Nephron progenitor cell (in vitro differentiated cells): Measurements from ENCODE around the gene RMI2.

Experiments used
- DNase-seq: peaks from one replicate; pipeline ENCODE4 v3.0.0; 2021
- H3K27ac Mint-ChIP-seq: 2 replicates; pipeline ENCODE4 v1.8.0; 2021; ENCODE audit warnings: mild to moderate bottlenecking, moderate library complexity, mixed read lengths
- H3K27me3 Mint-ChIP-seq: 2 replicates; pipeline ENCODE4 v1.8.0; 2021; ENCODE audit warnings: mild to moderate bottlenecking, low read depth, mixed read lengths; ENCODE audit not compliant: poor library complexity
- H3K36me3 Mint-ChIP-seq: 2 replicates; pipeline ENCODE4 v1.8.0; 2021; ENCODE audit warnings: low read depth, mixed read lengths
- H3K4me1 Mint-ChIP-seq: 2 replicates; pipeline ENCODE4 v1.8.0; 2021; ENCODE audit warnings: mixed read lengths
- H3K4me3 Mint-ChIP-seq: 2 replicates; pipeline ENCODE4 v1.8.0; 2021; ENCODE audit warnings: mild to moderate bottlenecking, moderate library complexity, mixed read lengths
- H3K9me3 Mint-ChIP-seq: 2 replicates; pipeline ENCODE4 v1.8.0; 2021; ENCODE audit warnings: mild to moderate bottlenecking, moderate library complexity, mixed read lengths
- TF ChIP-seq, protein P1 (sequence below): fragments of 200-600 bp; sonication (generic); IDR thresholded peaks from 2 replicates; pipeline ENCODE4 v1.5.0; 2021; ENCODE audit warnings: antibody characterized with exemption

The RMI2 gene

GRCh38 chr16:11326737-11327276 lies 18.5 kb upstream of the RMI2 start:
- no peak for DNase-seq
- H3K36me3 Mint-ChIP-seq: no peaks in the 10 kb centered on the region
- TF ChIP-seq, protein P1, sequence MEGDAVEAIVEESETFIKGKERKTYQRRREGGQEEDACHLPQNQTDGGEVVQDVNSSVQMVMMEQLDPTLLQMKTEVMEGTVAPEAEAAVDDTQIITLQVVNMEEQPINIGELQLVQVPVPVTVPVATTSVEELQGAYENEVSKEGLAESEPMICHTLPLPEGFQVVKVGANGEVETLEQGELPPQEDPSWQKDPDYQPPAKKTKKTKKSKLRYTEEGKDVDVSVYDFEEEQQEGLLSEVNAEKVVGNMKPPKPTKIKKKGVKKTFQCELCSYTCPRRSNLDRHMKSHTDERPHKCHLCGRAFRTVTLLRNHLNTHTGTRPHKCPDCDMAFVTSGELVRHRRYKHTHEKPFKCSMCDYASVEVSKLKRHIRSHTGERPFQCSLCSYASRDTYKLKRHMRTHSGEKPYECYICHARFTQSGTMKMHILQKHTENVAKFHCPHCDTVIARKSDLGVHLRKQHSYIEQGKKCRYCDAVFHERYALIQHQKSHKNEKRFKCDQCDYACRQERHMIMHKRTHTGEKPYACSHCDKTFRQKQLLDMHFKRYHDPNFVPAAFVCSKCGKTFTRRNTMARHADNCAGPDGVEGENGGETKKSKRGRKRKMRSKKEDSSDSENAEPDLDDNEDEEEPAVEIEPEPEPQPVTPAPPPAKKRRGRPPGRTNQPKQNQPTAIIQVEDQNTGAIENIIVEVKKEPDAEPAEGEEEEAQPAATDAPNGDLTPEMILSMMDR: no peak
- peaks cover 6% of the 10 kb centered on the region for H3K9me3 Mint-ChIP-seq
- no peak overlapping the region for H3K27ac Mint-ChIP-seq
- H3K4me3 Mint-ChIP-seq: no peak overlapping the region
- peaks cover 14% of the 10 kb centered on the region for H3K27me3 Mint-ChIP-seq
- peaks cover 67% of the 10 kb centered on the region for H3K4me1 Mint-ChIP-seq

- Mint-ChIP-seq H3K27me3 (peaks cover 14% of the 10 kb centered on the region), H3K4me1 (peaks cover 67% of the 10 kb centered on the region), H3K4me3 (no peak overlapping the region), H3K27ac (no peak overlapping the region), H3K9me3 (peaks cover 6% of the 10 kb centered on the region), H3K36me3 (no peaks in the 10 kb centered on the region)
- no peak for DNase-seq
- TF ChIP-seq, protein P1: no peak
These were observed 17.7 kb upstream of the RMI2 start for GRCh38 chr16:11327277-11328171.

GRCh38 chr16:11328172-11329070 lies 16.8 kb upstream of the RMI2 start:
- H3K4me3 Mint-ChIP-seq: peak overlapping the region; percentile 70
- peaks cover 67% of the 10 kb centered on the region for H3K4me1 Mint-ChIP-seq
- H3K27ac Mint-ChIP-seq: peak overlapping the region; percentile 96
- peaks cover 18% of the 10 kb centered on the region for H3K27me3 Mint-ChIP-seq
- TF ChIP-seq, protein P1: no peak
- peaks cover 6% of the 10 kb centered on the region for H3K9me3 Mint-ChIP-seq
- no peaks in the 10 kb centered on the region for H3K36me3 Mint-ChIP-seq
- DNase-seq: no peak

DNA sequence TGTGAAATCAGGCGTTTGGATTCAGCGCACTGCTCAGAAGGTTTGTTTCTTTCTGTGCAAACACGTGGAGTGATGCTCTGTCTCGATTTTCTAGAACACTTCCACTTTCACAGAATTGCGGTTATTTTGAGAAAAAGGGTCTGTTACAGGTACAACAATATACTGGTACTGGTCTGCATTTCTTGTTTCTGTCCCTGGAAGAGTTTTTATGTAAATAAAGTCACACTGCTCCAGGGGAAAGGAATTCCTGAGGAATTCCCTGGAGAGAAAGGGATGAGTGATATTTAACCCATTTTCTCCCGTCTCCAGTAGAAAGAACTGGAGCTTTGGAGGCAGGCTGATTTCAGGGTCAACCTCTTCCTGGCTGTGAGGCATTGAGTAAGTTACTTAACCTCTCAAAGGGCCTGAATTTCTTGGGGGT lies 16.2 kb upstream of the RMI2 start:
- peak overlapping the region; percentile 70 for H3K4me3 Mint-ChIP-seq
- H3K27me3 Mint-ChIP-seq: peaks cover 20% of the 10 kb centered on the region
- peak overlapping the region; percentile 96 for H3K27ac Mint-ChIP-seq
- peaks cover 9% of the 10 kb centered on the region for H3K9me3 Mint-ChIP-seq
- no peaks in the 10 kb centered on the region for H3K36me3 Mint-ChIP-seq
- TF ChIP-seq, protein P1: no peak
- DNase-seq: no peak
- H3K4me1 Mint-ChIP-seq: peaks cover 71% of the 10 kb centered on the region

- Mint-ChIP-seq H3K4me1 (peaks cover 70% of the 10 kb centered on the region), H3K4me3 (no peak overlapping the region), H3K27me3 (peaks cover 20% of the 10 kb centered on the region), H3K36me3 (peaks cover 3% of the 10 kb centered on the region), H3K27ac (peak overlapping the region; percentile 64), H3K9me3 (peaks cover 17% of the 10 kb centered on the region)
- no peak for DNase-seq
- TF ChIP-seq, protein P1: no peak
These were observed 15.4 kb upstream of the RMI2 start for GRCh38 chr16:11329891-11330290.
